Measurements from ENCODE around the gene SLC6A12. TPM values are rescaled to one million over a fixed set of nuclear protein-coding genes. Genes with fewer than 3 reads are reported as not detected.

The SLC6A12 gene
- total RNA-seq, 6 experiments from 2014 or later: 8.2 to 114 (median 26.5) TPM

- TF ChIP-seq POLR2A (IDR thresholded peaks at IDR 0.05): no peak
- no peak for TF ChIP-seq CTCF (IDR thresholded peaks at IDR 0.05)
- Histone ChIP-seq H3K4me3 (no peak overlapping the region), H3K9me3 (no peaks in the 10 kb centered on the region), H3K27me3 (no peaks in the 10 kb centered on the region), H3K36me3 (no peaks in the 10 kb centered on the region), H3K27ac (no peak overlapping the region), H3K4me1 (peaks cover 0 to 12% (median 2%) of the 10 kb centered on the region in 4 donors)
- intact Hi-C loops (cut with DNase I): no loop called here
- WGBS (ENCODE audit: insufficient coverage, low coverage, low lambda C conversion rate, missing lambda C conversion rate): no CpG with 5 or more reads among the region's 7 CpGs
- DNase-seq (peak in 1 of 3 donors; percentile 33), ATAC-seq (no peak)
Measured at GRCh38 chr12:164207-164606, 49.8 kb downstream of the SLC6A12 start.

- Histone ChIP-seq H3K9me3 (no peaks in the 10 kb centered on the region), H3K27me3 (no peaks in the 10 kb centered on the region), H3K27ac (no peak overlapping the region), H3K4me1 (peaks cover 0 to 12% (median 2%) of the 10 kb centered on the region in 4 donors), H3K36me3 (no peaks in the 10 kb centered on the region), H3K4me3 (no peak overlapping the region)
- DNase-seq (peak in 1 of 3 donors; percentile 39), ATAC-seq (no peak)
- TF ChIP-seq POLR2A (IDR thresholded peaks at IDR 0.05) (no peak), CTCF (IDR thresholded peaks at IDR 0.05) (no peak)
- intact Hi-C loops (cut with DNase I): no loop called here
- WGBS (ENCODE audit: insufficient coverage, low coverage, low lambda C conversion rate, missing lambda C conversion rate): 90% methylated on average over 12 of the region's 26 CpGs
Measured at GRCh38 chr12:163406-163986, 50.5 kb downstream of the SLC6A12 start.

- intact Hi-C loops (cut with DNase I): no loop called here
- no peak overlapping the region for H3K27ac ChIP-seq
- H3K27me3 ChIP-seq: no peaks in the 10 kb centered on the region
- WGBS (ENCODE audit: insufficient coverage, low coverage, low lambda C conversion rate, missing lambda C conversion rate): 73% methylated on average over 10 of the region's 18 CpGs
- H3K4me3 ChIP-seq: no peak overlapping the region
- DNase-seq (peak in 1 of 3 donors; percentile 33), ATAC-seq (no peak)
- peaks cover 0 to 12% (median 2%) of the 10 kb centered on the region in 4 donors for H3K4me1 ChIP-seq
- H3K36me3 ChIP-seq: no peaks in the 10 kb centered on the region
- H3K9me3 ChIP-seq: no peaks in the 10 kb centered on the region
- TF ChIP-seq POLR2A (IDR thresholded peaks at IDR 0.05) (no peak), CTCF (IDR thresholded peaks at IDR 0.05) (no peak)
Measured at GRCh38 chr12:162467-163307, 51.3 kb downstream of the SLC6A12 start.

GRCh38 chr12:161823-162222 is 52.1 kb downstream of the SLC6A12 start:
- 85% methylated on average over 4 of the region's 8 CpGs for WGBS (ENCODE audit: insufficient coverage, low coverage, low lambda C conversion rate, missing lambda C conversion rate)
- Histone ChIP-seq H3K27me3 (no peaks in the 10 kb centered on the region), H3K36me3 (no peaks in the 10 kb centered on the region), H3K4me1 (peaks cover 0 to 6% (median 2%) of the 10 kb centered on the region in 4 donors), H3K9me3 (no peaks in the 10 kb centered on the region), H3K4me3 (no peak overlapping the region), H3K27ac (no peak overlapping the region)
- ATAC-seq (no peak), DNase-seq (peak in 1 of 3 donors; percentile 26)
- TF ChIP-seq POLR2A (IDR thresholded peaks at IDR 0.05) (no peak), CTCF (IDR thresholded peaks at IDR 0.05) (no peak)
- intact Hi-C loops (cut with DNase I): no loop called here
